Keratinocyte (primary cell): ENCODE measurements around the gene EPHA10. TPM values are rescaled to one million over a fixed set of nuclear protein-coding genes. Genes with fewer than 3 reads are reported as not detected.

Source experiments
- DNase-seq: peaks from one replicate; pipeline ENCODE4 v3.0.0-alpha.2; 2011; ENCODE audit warnings: low read depth, missing footprints, low spot score
- FAIRE-seq: peaks from 2 replicates; lab custom pipeline; 2011; peaks lifted over from hg19 to GRCh38; lab: Jason Lieb, UNC
- H2AFZ ChIP-seq: 2 replicates; pipeline ENCODE4 v1.6.0; 2012; ENCODE audit warnings: low read length, control low read depth, inconsistent platforms; ENCODE audit not compliant: control insufficient read depth
- H3K27ac ChIP-seq: 2 replicates; pipeline ENCODE4 v1.5.1; 2011; ENCODE audit warnings: low read length; ENCODE audit not compliant: control insufficient read depth, insufficient read depth
- H3K27me3 ChIP-seq: 3 replicates; pipeline ENCODE4 v1.6.0; 2011; ENCODE audit warnings: low read length; ENCODE audit not compliant: control insufficient read depth, insufficient read depth; ENCODE audit errors: extremely low read depth
- H3K36me3 ChIP-seq, 2 experiments: 2 replicates in 1 of 2; 3 replicates in 1 of 2; pipeline ENCODE4 v1.5.1; 2011; ENCODE audit warnings: low read length in 2 of 2, mild to moderate bottlenecking in 1 of 2; ENCODE audit not compliant: control insufficient read depth in 2 of 2, insufficient read depth in 2 of 2; ENCODE audit errors: extremely low read depth in 1 of 2
- H3K4me1 ChIP-seq: 3 replicates; pipeline ENCODE4 v1.5.1; 2011; ENCODE audit warnings: low read length; ENCODE audit not compliant: control insufficient read depth, insufficient read depth; ENCODE audit errors: extremely low read depth
- H3K4me2 ChIP-seq: 3 replicates; pipeline ENCODE4 v1.6.0; 2011; ENCODE audit warnings: low read depth, low read length; ENCODE audit not compliant: control insufficient read depth, insufficient read depth; ENCODE audit errors: extremely low read depth
- H3K4me3 ChIP-seq, 3 experiments: fragments of 200-600 bp in 1 of 3; sonication (generic) in 1 of 3; 2 replicates in 2 of 3; 3 replicates in 1 of 3; pipeline ENCODE4 v1.5.1; 2011 to 2016; ENCODE audit warnings: low read length in 3 of 3, mild to moderate bottlenecking in 3 of 3, control low read depth in 2 of 3, inconsistent platforms in 1 of 3, low read depth in 1 of 3, mixed read lengths in 1 of 3, mixed run types in 1 of 3, moderate library complexity in 1 of 3; ENCODE audit not compliant: control insufficient read depth in 2 of 3, insufficient read depth in 2 of 3; ENCODE audit errors: extremely low read depth in 1 of 3
- H3K79me2 ChIP-seq: 2 replicates; pipeline ENCODE4 v1.6.0; 2012; ENCODE audit warnings: low read length; ENCODE audit not compliant: control insufficient read depth, insufficient read depth
- H3K9ac ChIP-seq: 3 replicates; pipeline ENCODE4 v1.6.0; 2011; ENCODE audit warnings: low read length; ENCODE audit not compliant: control insufficient read depth, insufficient read depth; ENCODE audit errors: extremely low read depth
- H3K9me1 ChIP-seq: 3 replicates; pipeline ENCODE4 v1.6.0; 2011; ENCODE audit warnings: low read length; ENCODE audit not compliant: control insufficient read depth, insufficient read depth; ENCODE audit errors: extremely low read depth
- H3K9me3 ChIP-seq: 2 replicates; pipeline ENCODE4 v1.5.1; 2012; ENCODE audit warnings: low read depth, low read length; ENCODE audit not compliant: control insufficient read depth
- H4K20me1 ChIP-seq: 3 replicates; pipeline ENCODE4 v1.6.0; 2011; ENCODE audit warnings: low read length; ENCODE audit not compliant: control insufficient read depth, insufficient read depth; ENCODE audit errors: extremely low read depth
- EZH2 ChIP-seq: IDR thresholded peaks from one replicate; pipeline ENCODE4 v1.6.1; 2012; ENCODE audit warnings: inconsistent platforms, mild to moderate bottlenecking, low read length, moderate library complexity
- dilution Hi-C: fragments of 300-500 bp; cut with MboI; formaldehyde crosslinking; loops from one replicate; pipeline ENCODE4 v1.7.0; 2020; ENCODE audit warnings: low sequenced_read_pairs; ENCODE audit not compliant: extremely low pct_ligation_motif_present
- polyA plus RNA-seq, 5 experiments: library from polyadenylated mRNA; depleted of rRNA in 3 of 5; stranded (reverse) in 3 of 5; stranded (forward) in 1 of 5; unstranded in 1 of 5; fragments of >200 nt; gene quantifications; 1 replicate in 1 of 5; 2 replicates in 3 of 5; 3 replicates in 1 of 5; pipeline versions ENCODE4 v1.2.1 to v1.2.3, GENCODE V29; 2011 to 2012; ENCODE audit warnings: missing spikeins in 2 of 5, low read depth in 1 of 5, low replicate concordance in 1 of 5
- TF ChIP-seq, protein P1 (sequence below), 3 experiments: IDR thresholded peaks in 1 of 3; conservative IDR thresholded peaks in 1 of 3; optimal IDR thresholded peaks in 1 of 3; 2 replicates in 2 of 3; 3 replicates in 1 of 3; pipeline versions ENCODE3 to v1.5.1; 2011; ENCODE audit warnings: low read length in 3 of 3, mild to moderate bottlenecking in 3 of 3, moderate library complexity in 2 of 3, control low read depth in 1 of 3, inconsistent platforms in 1 of 3; ENCODE audit not compliant: insufficient read depth in 2 of 3; ENCODE audit errors: extremely low read depth in 1 of 3

EPHA10 gene
- polyA plus RNA-seq, 1 donor (not counting 4 experiments of a cell fraction or from before 2014, with no cell fraction given) = not detected

- Histone ChIP-seq H3K4me1 (peaks cover 9% of the 10 kb centered on the region), H3K36me3 (no peaks in the 10 kb centered on the region), H3K9me3 (no peaks in the 10 kb centered on the region), H3K79me2 (no peaks in the 10 kb centered on the region), H3K9ac (no peak overlapping the region), H4K20me1 (no peaks in the 10 kb centered on the region), H3K4me3 (no peak overlapping the region), H3K9me1 (no peaks in the 10 kb centered on the region), H3K27ac (no peak overlapping the region), H2AFZ (no peak overlapping the region), H3K4me2 (no peak overlapping the region), H3K27me3 (no peaks in the 10 kb centered on the region)
- no peak for FAIRE-seq
- no peak for DNase-seq
- dilution Hi-C loops = no loop called here
- no peak for TF ChIP-seq EZH2
- TF ChIP-seq, protein P1, sequence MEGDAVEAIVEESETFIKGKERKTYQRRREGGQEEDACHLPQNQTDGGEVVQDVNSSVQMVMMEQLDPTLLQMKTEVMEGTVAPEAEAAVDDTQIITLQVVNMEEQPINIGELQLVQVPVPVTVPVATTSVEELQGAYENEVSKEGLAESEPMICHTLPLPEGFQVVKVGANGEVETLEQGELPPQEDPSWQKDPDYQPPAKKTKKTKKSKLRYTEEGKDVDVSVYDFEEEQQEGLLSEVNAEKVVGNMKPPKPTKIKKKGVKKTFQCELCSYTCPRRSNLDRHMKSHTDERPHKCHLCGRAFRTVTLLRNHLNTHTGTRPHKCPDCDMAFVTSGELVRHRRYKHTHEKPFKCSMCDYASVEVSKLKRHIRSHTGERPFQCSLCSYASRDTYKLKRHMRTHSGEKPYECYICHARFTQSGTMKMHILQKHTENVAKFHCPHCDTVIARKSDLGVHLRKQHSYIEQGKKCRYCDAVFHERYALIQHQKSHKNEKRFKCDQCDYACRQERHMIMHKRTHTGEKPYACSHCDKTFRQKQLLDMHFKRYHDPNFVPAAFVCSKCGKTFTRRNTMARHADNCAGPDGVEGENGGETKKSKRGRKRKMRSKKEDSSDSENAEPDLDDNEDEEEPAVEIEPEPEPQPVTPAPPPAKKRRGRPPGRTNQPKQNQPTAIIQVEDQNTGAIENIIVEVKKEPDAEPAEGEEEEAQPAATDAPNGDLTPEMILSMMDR (optimal IDR thresholded peaks at IDR 0.05 in 1 of 3, IDR thresholded peaks at IDR 0.05 in 1 of 3, conservative IDR thresholded peaks at IDR 0.05 in 1 of 3; ENCODE audit: extremely low read depth in 1 of 3, insufficient read depth in 2 of 3, low read length in 3 of 3) = no peak
Measured at GRCh38 chr1:37714226-37714625, 50.7 kb downstream of the EPHA10 start.

GRCh38 chr1:37708471-37708870 lies 56.4 kb downstream of the EPHA10 start:
- dilution Hi-C loops = no loop called here
- Histone ChIP-seq H3K9ac (no peak overlapping the region), H3K27ac (no peak overlapping the region), H3K4me1 (no peaks in the 10 kb centered on the region), H3K9me3 (no peaks in the 10 kb centered on the region), H4K20me1 (no peaks in the 10 kb centered on the region), H3K4me2 (no peak overlapping the region), H3K9me1 (no peaks in the 10 kb centered on the region), H3K4me3 (no peak overlapping the region), H3K36me3 (peaks cover 6 to 18% of the 10 kb centered on the region in 2 experiments), H2AFZ (no peak overlapping the region), H3K79me2 (no peaks in the 10 kb centered on the region), H3K27me3 (no peaks in the 10 kb centered on the region)
- no peak for DNase-seq
- TF ChIP-seq, protein P1 (optimal IDR thresholded peaks at IDR 0.05 in 1 of 3, IDR thresholded peaks at IDR 0.05 in 1 of 3, conservative IDR thresholded peaks at IDR 0.05 in 1 of 3; ENCODE audit: extremely low read depth in 1 of 3, insufficient read depth in 2 of 3, low read length in 3 of 3) = no peak
- no peak for TF ChIP-seq EZH2
- no peak for FAIRE-seq
